Endothelial cell of umbilical vein (primary cell): ENCODE results near the gene MESD.

Experiments
- CTCF ChIP-seq, 2 donors: IDR thresholded peaks; 1 replicate in 1 of 2; 2 replicates in 1 of 2; pipeline ENCODE4 v1.5.1; 2011; ENCODE audit warnings: low read length in 2 of 2, mild to moderate bottlenecking in 2 of 2, moderate library complexity in 2 of 2, control low read depth in 1 of 2, inconsistent platforms in 1 of 2, low read depth in 1 of 2; ENCODE audit not compliant: insufficient read depth in 1 of 2; ENCODE audit errors: extremely low read depth in 1 of 2
- EZH2 ChIP-seq: IDR thresholded peaks from 2 replicates; pipeline ENCODE4 v1.6.1; 2012; ENCODE audit warnings: borderline replicate concordance, low read depth, mild to moderate bottlenecking, moderate library complexity, low read length, inconsistent platforms; ENCODE audit not compliant: severe bottlenecking
- JUN ChIP-seq: IDR thresholded peaks from 2 replicates; pipeline ENCODE4 v1.6.1; 2011; ENCODE audit warnings: borderline replicate concordance, low read depth; ENCODE audit not compliant: insufficient read length, insufficient read depth
- MYC ChIP-seq: IDR thresholded peaks from one replicate; pipeline ENCODE4 v1.6.1; 2011; ENCODE audit warnings: mild to moderate bottlenecking, low read depth, low read length
- POLR2A ChIP-seq: IDR thresholded peaks from 2 replicates; pipeline ENCODE4 v1.6.1; 2012; ENCODE audit warnings: low read depth, mild to moderate bottlenecking, control low read depth, low read length
- POLR2AphosphoS5 ChIP-seq: IDR thresholded peaks from 2 replicates; pipeline ENCODE4 v1.6.1; 2012; ENCODE audit warnings: low read depth, mild to moderate bottlenecking, control low read depth, low read length, moderate library complexity; ENCODE audit not compliant: insufficient read depth
- TF ChIP-seq, protein P1 (sequence below): IDR thresholded peaks from 2 replicates; pipeline ENCODE4 v1.6.1; 2011; ENCODE audit not compliant: insufficient read depth, insufficient read length

DNA sequence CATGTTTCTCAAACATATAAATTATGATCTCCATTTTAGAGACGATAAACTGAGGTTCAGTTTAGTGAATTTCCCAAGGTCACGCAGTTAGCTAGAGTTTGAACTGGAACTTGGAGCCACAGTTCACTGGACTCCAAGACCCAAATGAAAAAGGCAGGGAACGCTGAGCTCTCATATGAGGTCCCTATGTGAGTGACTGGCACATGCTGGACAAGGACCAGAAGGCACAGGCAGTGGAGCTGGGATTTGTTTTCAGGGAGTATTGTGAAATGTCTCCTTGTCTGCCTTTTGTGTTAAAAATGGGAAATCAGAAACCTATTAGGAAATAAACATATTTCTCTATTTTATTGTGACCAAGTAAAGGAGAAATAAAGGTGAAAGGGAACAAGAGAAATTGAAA lies 63.5 kb downstream of the MESD start:
- TF ChIP-seq CTCF (IDR thresholded peaks at IDR 0.05; ENCODE audit: extremely low read depth in 1 of 2, insufficient read depth in 1 of 2, low read depth in 1 of 2, low read length in 2 of 2) (no peak), EZH2 (no peak), POLR2AphosphoS5 (no peak), POLR2A (no peak), JUN (no peak), MYC (no peak)
- TF ChIP-seq, protein P1, sequence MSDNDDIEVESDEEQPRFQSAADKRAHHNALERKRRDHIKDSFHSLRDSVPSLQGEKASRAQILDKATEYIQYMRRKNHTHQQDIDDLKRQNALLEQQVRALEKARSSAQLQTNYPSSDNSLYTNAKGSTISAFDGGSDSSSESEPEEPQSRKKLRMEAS = no peak
